Esophagus muscularis mucosa (tissue), 4 donors: Measurements from ENCODE around the gene HOXB8. TPM values are rescaled to one million over a fixed set of nuclear protein-coding genes. Genes with fewer than 3 reads are reported as not detected.

Experiments
- DNase-seq: peaks from one replicate; pipeline ENCODE4 v3.0.0-alpha.2; 2017; ENCODE audit errors: extremely low spot score
- H3K27ac ChIP-seq, 4 donors: fragments of 200-600 bp; sonication (generic); replicated peaks in 1 of 4; 1 replicate in 3 of 4; 2 replicates in 1 of 4; pipeline ENCODE4 v1.5.1; 2016 to 2019; ENCODE audit warnings: mild to moderate bottlenecking in 1 of 4
- H3K27me3 ChIP-seq, 4 donors: fragments of 200-600 bp; sonication (generic); one replicate each; pipeline versions ENCODE4 v1.5.1 to v1.6.0; 2016 to 2019
- H3K36me3 ChIP-seq, 4 donors: fragments of 200-600 bp; sonication (generic); one replicate each; pipeline ENCODE4 v1.5.1; 2016 to 2019
- H3K4me1 ChIP-seq, 4 donors: fragments of 200-600 bp; sonication (generic); one replicate each; pipeline ENCODE4 v1.5.1; 2016 to 2019
- H3K4me3 ChIP-seq, 4 donors: fragments of 200-600 bp; sonication (generic); 1 replicate in 2 of 4; 2 replicates in 2 of 4; pipeline ENCODE4 v1.5.1; 2016 to 2019; ENCODE audit warnings: mild to moderate bottlenecking in 4 of 4, moderate library complexity in 1 of 4
- H3K9me3 ChIP-seq, 4 donors: fragments of 200-600 bp; sonication (generic); 1 replicate in 3 of 4; 2 replicates in 1 of 4; pipeline ENCODE4 v1.5.1; 2016 to 2019
- CTCF ChIP-seq, 3 experiments: fragments of 200-600 bp in 2 of 3; fragments of 450-650 bp in 1 of 3; sonication (generic) in 2 of 3; IDR thresholded peaks; one replicate each; pipeline ENCODE4 v1.5.1; 2017 to 2019; ENCODE audit warnings: antibody characterized with exemption in 3 of 3, mild to moderate bottlenecking in 2 of 3, moderate library complexity in 1 of 3
- EP300 ChIP-seq: sonication (generic); formaldehyde crosslinking; IDR thresholded peaks from one replicate; pipeline ENCODE4 v1.6.1; 2017; ENCODE audit warnings: antibody characterized with exemption
- POLR2A ChIP-seq: fragments of 450-650 bp; IDR thresholded peaks from one replicate; pipeline ENCODE4 v1.6.1; 2017; ENCODE audit warnings: antibody characterized with exemption, moderate library complexity, mild to moderate bottlenecking, low read depth
- POLR2AphosphoS5 ChIP-seq, 2 donors: sonication (generic); formaldehyde crosslinking; IDR thresholded peaks; one replicate each; pipeline ENCODE4 v1.6.1; 2017; ENCODE audit warnings: antibody characterized with exemption in 2 of 2
- WGBS: methylation state at CpG from one replicate; pipeline ENCODE4 v1.1.5; 2018; 5-methylcytosine and 5-hydroxymethylcytosine counted together
- intact Hi-C: fragments of 100-400 bp; cut with DNase I; formaldehyde crosslinking; loops from one replicate; pipeline ENCODE4 v1.15.1; 2023
- total RNA-seq, 4 donors: library from RNA; depleted of rRNA; stranded (reverse); fragments of >200 nt; gene quantifications; one replicate each; pipeline versions ENCODE4 v1.1.0 to v1.2.1, GENCODE V29; 2016

Gene HOXB8
- total RNA-seq, 4 donors from 2014 or later, result not detected

GRCh38 chr17:48596735-48597527 is 18.2 kb downstream of the HOXB8 start:
- peaks cover 33 to 60% (median 53%) of the 10 kb centered on the region in 4 donors for H3K4me1 ChIP-seq
- no peaks in the 10 kb centered on the region for H3K9me3 ChIP-seq
- no peak for DNase-seq
- no peaks in the 10 kb centered on the region for H3K36me3 ChIP-seq
- TF ChIP-seq POLR2AphosphoS5 (IDR thresholded peaks at IDR 0.05) (no peak), CTCF (IDR thresholded peaks at IDR 0.05) (no peak), POLR2A (no peak)
- intact Hi-C loops, result no loop called here
- peaks cover 11 to 97% (median 57%) of the 10 kb centered on the region in 4 donors for H3K27me3 ChIP-seq
- H3K4me3 ChIP-seq, result peak overlapping the region; percentile 56 to 60 (median 57)
- peak overlapping the region in 3 of 4 donors; percentile 51 to 66 (median 63) for H3K27ac ChIP-seq
- 18% methylated on average over 26 of the region's 26 CpGs for WGBS

- Histone ChIP-seq H3K36me3 (no peaks in the 10 kb centered on the region), H3K4me3 (peak overlapping the region; percentile 56 to 60 (median 57)), H3K4me1 (peaks cover 33 to 61% (median 56%) of the 10 kb centered on the region in 4 donors), H3K27ac (no peak overlapping the region), H3K27me3 (peaks cover 6 to 95% (median 49%) of the 10 kb centered on the region in 4 donors), H3K9me3 (no peaks in the 10 kb centered on the region)
- intact Hi-C loops, result loop anchor here (2.0 kb wide), 1 partner anchor 103 kb away; no protein-coding TSS in a partner anchor
- 37% methylated on average over 42 of the region's 54 CpGs for WGBS
- TF ChIP-seq EP300 (no peak), POLR2A (no peak), POLR2AphosphoS5 (IDR thresholded peaks at IDR 0.05) (no peak), CTCF (IDR thresholded peaks at IDR 0.05) (no peak)
- DNase-seq, result no peak
These were observed 18.9 kb downstream of the HOXB8 start for GRCh38 chr17:48596000-48596734.

GRCh38 chr17:48595278-48595999 is 19.7 kb downstream of the HOXB8 start:
- WGBS, result 69% methylated on average over 24 of the region's 25 CpGs
- Histone ChIP-seq H3K9me3 (no peaks in the 10 kb centered on the region), H3K27me3 (peaks cover 6 to 88% (median 42%) of the 10 kb centered on the region in 4 donors), H3K27ac (no peak overlapping the region), H3K36me3 (no peaks in the 10 kb centered on the region), H3K4me1 (peaks cover 33 to 61% (median 56%) of the 10 kb centered on the region in 4 donors), H3K4me3 (no peak overlapping the region)
- no peak for TF ChIP-seq EP300
- TF ChIP-seq CTCF (IDR thresholded peaks at IDR 0.05), result no peak
- TF ChIP-seq POLR2A, result no peak
- no peak for TF ChIP-seq POLR2AphosphoS5 (IDR thresholded peaks at IDR 0.05)
- no peak for DNase-seq
- intact Hi-C loops, result loop anchor here (2.0 kb wide), 1 partner anchor 103 kb away; no protein-coding TSS in a partner anchor

- Histone ChIP-seq H3K9me3 (no peaks in the 10 kb centered on the region), H3K27ac (peak overlapping the region in 1 of 4 donors; percentile 56), H3K36me3 (no peaks in the 10 kb centered on the region), H3K4me3 (no peak overlapping the region), H3K27me3 (peaks cover 6 to 81% (median 36%) of the 10 kb centered on the region in 4 donors), H3K4me1 (peaks cover 33 to 61% (median 56%) of the 10 kb centered on the region in 4 donors)
- no peak for TF ChIP-seq CTCF (IDR thresholded peaks at IDR 0.05)
- no peak for TF ChIP-seq POLR2AphosphoS5 (IDR thresholded peaks at IDR 0.05)
- no peak for TF ChIP-seq POLR2A
- no peak for TF ChIP-seq EP300
- no peak for DNase-seq
- intact Hi-C loops, result loop anchor here (1.0 to 5.0 kb wide), 3 partner anchors 102 to 257 kb away; no protein-coding TSS in a partner anchor
- WGBS, result 86% methylated on average over 25 of the region's 25 CpGs
These were observed 20.4 kb downstream of the HOXB8 start for GRCh38 chr17:48594538-48595277.
